Esophagus muscularis mucosa (tissue), 4 donors: ENCODE results near the gene COL2A1.

Source experiments
- EP300 ChIP-seq: sonication (generic); formaldehyde crosslinking; IDR thresholded peaks from one replicate; pipeline ENCODE4 v1.6.1; 2017; ENCODE audit warnings: antibody characterized with exemption
- POLR2AphosphoS5 ChIP-seq, 2 donors: sonication (generic); formaldehyde crosslinking; IDR thresholded peaks; one replicate each; pipeline ENCODE4 v1.6.1; 2017; ENCODE audit warnings: antibody characterized with exemption in 2 of 2
- TF ChIP-seq, protein P1 (sequence below), 3 experiments: fragments of 200-600 bp in 2 of 3; fragments of 450-650 bp in 1 of 3; sonication (generic) in 2 of 3; IDR thresholded peaks; one replicate each; pipeline ENCODE4 v1.5.1; 2017 to 2019; ENCODE audit warnings: antibody characterized with exemption in 3 of 3, mild to moderate bottlenecking in 2 of 3, moderate library complexity in 1 of 3

DNA sequence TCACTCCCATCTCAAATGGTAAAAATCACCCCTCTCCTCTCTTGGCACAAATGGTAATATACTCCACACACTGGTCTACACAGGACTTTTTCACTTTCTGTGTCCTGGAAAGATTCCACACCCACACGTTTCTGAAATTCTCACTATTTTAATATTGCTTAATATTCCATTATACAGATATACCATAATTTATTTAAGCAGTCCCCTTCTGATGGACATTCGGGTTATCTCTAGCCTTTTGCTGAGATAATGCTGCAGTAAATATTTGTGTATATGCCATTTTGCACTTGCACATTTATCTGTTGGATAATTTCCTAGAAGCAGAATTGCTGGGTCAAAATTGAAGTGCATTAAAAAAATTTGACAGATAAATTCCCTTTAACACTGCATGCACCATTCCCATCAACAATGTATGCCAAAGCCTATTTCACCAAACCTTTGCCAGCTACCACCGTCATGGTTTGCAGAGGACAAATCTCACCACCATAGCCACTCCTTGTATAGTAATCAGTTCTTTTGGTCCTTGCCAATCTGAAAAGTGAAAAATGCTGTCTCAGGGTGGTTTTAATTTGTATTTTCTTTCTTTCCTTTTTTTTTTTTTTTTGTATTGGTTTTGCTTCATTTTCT is 15.5 kb upstream of the COL2A1 start:
- TF ChIP-seq POLR2AphosphoS5 (IDR thresholded peaks at IDR 0.05): no peak
- TF ChIP-seq, protein P1, sequence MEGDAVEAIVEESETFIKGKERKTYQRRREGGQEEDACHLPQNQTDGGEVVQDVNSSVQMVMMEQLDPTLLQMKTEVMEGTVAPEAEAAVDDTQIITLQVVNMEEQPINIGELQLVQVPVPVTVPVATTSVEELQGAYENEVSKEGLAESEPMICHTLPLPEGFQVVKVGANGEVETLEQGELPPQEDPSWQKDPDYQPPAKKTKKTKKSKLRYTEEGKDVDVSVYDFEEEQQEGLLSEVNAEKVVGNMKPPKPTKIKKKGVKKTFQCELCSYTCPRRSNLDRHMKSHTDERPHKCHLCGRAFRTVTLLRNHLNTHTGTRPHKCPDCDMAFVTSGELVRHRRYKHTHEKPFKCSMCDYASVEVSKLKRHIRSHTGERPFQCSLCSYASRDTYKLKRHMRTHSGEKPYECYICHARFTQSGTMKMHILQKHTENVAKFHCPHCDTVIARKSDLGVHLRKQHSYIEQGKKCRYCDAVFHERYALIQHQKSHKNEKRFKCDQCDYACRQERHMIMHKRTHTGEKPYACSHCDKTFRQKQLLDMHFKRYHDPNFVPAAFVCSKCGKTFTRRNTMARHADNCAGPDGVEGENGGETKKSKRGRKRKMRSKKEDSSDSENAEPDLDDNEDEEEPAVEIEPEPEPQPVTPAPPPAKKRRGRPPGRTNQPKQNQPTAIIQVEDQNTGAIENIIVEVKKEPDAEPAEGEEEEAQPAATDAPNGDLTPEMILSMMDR (IDR thresholded peaks at IDR 0.05): no peak
- no peak for TF ChIP-seq EP300
